ENCODE data around the gene EGFL8. TPM values are rescaled to one million over a fixed set of nuclear protein-coding genes. Genes with fewer than 3 reads are reported as not detected.
"Not testable (repeated sequence)": the region's sequence is repeated elsewhere in the genome, so short reads cannot be mapped to it uniquely, and the experiment has no call there.

EGFL8 gene
- total RNA-seq, 2 donors from 2014 or later = 12.2 to 19.5 TPM

- H3K27me3 ChIP-seq (replicated peaks; ENCODE audit: insufficient read depth) = no peaks in the 10 kb centered on the region
- H3K27ac ChIP-seq = peak overlapping the region; percentile 48 to 98
- peaks cover 0 to 5% of the 10 kb centered on the region in 2 donors for H3K36me3 ChIP-seq
- no peaks in the 10 kb centered on the region for H3K4me1 ChIP-seq (replicated peaks)
- no peaks in the 10 kb centered on the region for H3K9me3 ChIP-seq
- WGBS = 65% methylated on average over 12 of the region's 12 CpGs
- intact Hi-C loops (cut with DNase I) = no loop called here
- no peak for DNase-seq (ENCODE audit: low spot score)
- no peak overlapping the region for H3K4me3 ChIP-seq
- TF ChIP-seq POLR2AphosphoS5 (IDR thresholded peaks at IDR 0.05) (no peak), CTCF (IDR thresholded peaks at IDR 0.05) (no peak), POLR2A (IDR thresholded peaks at IDR 0.05) (no peak)
Observed at GRCh38 chr6:32187009-32187709, 22.8 kb downstream of the EGFL8 start.

GRCh38 chr6:32187725-32188380 is 23.5 kb downstream of the EGFL8 start:
- DNase-seq (ENCODE audit: low spot score); H3K27me3 ChIP-seq (replicated peaks; ENCODE audit: insufficient read depth); intact Hi-C loops (cut with DNase I); H3K9me3 ChIP-seq; H3K36me3 ChIP-seq; H3K4me1 ChIP-seq (replicated peaks): not testable (repeated sequence)
- peak overlapping the region in 1 of 2 donors; percentile 79 for H3K4me3 ChIP-seq
- peak overlapping the region; percentile 91 to 98 for H3K27ac ChIP-seq
- WGBS = 56% methylated on average over 18 of the region's 18 CpGs

GRCh38 chr6:32188381-32189068 is 24.1 kb downstream of the EGFL8 start:
- TF ChIP-seq CTCF (IDR thresholded peaks at IDR 0.05) (no peak), POLR2A (IDR thresholded peaks at IDR 0.05) (no peak), POLR2AphosphoS5 (IDR thresholded peaks at IDR 0.05) (no peak)
- Histone ChIP-seq H3K36me3 (no peaks in the 10 kb centered on the region), H3K27ac (peak overlapping the region; percentile 91 to 98), H3K4me3 (peak overlapping the region; percentile 74 to 79), H3K4me1 (replicated peaks) (no peaks in the 10 kb centered on the region), H3K27me3 (replicated peaks; ENCODE audit: insufficient read depth) (no peaks in the 10 kb centered on the region), H3K9me3 (no peaks in the 10 kb centered on the region)
- no peak for DNase-seq (ENCODE audit: low spot score)
- 9% methylated on average over 13 of the region's 13 CpGs for WGBS
- intact Hi-C loops (cut with DNase I) = no loop called here

GRCh38 chr6:32189069-32189741 is 24.8 kb downstream of the EGFL8 start:
- WGBS = 1% methylated on average over 10 of the region's 10 CpGs
- Histone ChIP-seq H3K36me3 (no peaks in the 10 kb centered on the region), H3K27me3 (replicated peaks; ENCODE audit: insufficient read depth) (no peaks in the 10 kb centered on the region), H3K27ac (peak overlapping the region; percentile 91 to 98), H3K4me1 (replicated peaks) (no peaks in the 10 kb centered on the region), H3K4me3 (peak overlapping the region; percentile 74 to 79), H3K9me3 (no peaks in the 10 kb centered on the region)
- DNase-seq (ENCODE audit: low spot score) = no peak
- TF ChIP-seq POLR2AphosphoS5 (IDR thresholded peaks at IDR 0.05) (no peak), CTCF (IDR thresholded peaks at IDR 0.05) (no peak), POLR2A (IDR thresholded peaks at IDR 0.05) (no peak)
- intact Hi-C loops (cut with DNase I) = no loop called here

GRCh38 chr6:32189742-32190053 is 25.3 kb downstream of the EGFL8 start:
- intact Hi-C loops (cut with DNase I) = no loop called here
- no CpG with 5 or more reads among the region's 23 CpGs for WGBS
- peak overlapping the region; percentile 74 to 79 for H3K4me3 ChIP-seq
- TF ChIP-seq POLR2A (IDR thresholded peaks at IDR 0.05) (no peak), POLR2AphosphoS5 (IDR thresholded peaks at IDR 0.05) (no peak), CTCF (IDR thresholded peaks at IDR 0.05) (no peak)
- no peaks in the 10 kb centered on the region for H3K9me3 ChIP-seq
- H3K4me1 ChIP-seq (replicated peaks) = no peaks in the 10 kb centered on the region
- DNase-seq (ENCODE audit: low spot score) = no peak
- no peaks in the 10 kb centered on the region for H3K36me3 ChIP-seq
- H3K27me3 ChIP-seq (replicated peaks; ENCODE audit: insufficient read depth) = no peaks in the 10 kb centered on the region
- peak overlapping the region; percentile 91 to 98 for H3K27ac ChIP-seq

Measured in prostate gland (tissue), 2 donors.